HG03159 (cell line): ENCODE data around the gene KNDC1.

Experiments
- ATAC-seq: cut with Tn5 transposase; IDR thresholded peaks from one replicate; pipeline ENCODE4 v1.9.1; 2021; ENCODE audit warnings: mild to moderate bottlenecking, moderate library complexity; ENCODE audit not compliant: unreplicated experiment

The KNDC1 gene

GRCh38 chr10:133202778-133203651 lies 43.0 kb downstream of the KNDC1 start:
- ATAC-seq: no peak

GRCh38 chr10:133203652-133204195 lies 43.7 kb downstream of the KNDC1 start:
- ATAC-seq: no peak

- ATAC-seq: no peak
These were observed 44.4 kb downstream of the KNDC1 start for GRCh38 chr10:133204226-133205015.

- ATAC-seq: no peak
These were observed 45.1 kb downstream of the KNDC1 start for GRCh38 chr10:133205146-133205545.

- no peak for ATAC-seq
These were observed 46.5 kb downstream of the KNDC1 start for GRCh38 chr10:133206356-133207040.

GRCh38 chr10:133207041-133207600 lies 47.1 kb downstream of the KNDC1 start:
- no peak for ATAC-seq

- ATAC-seq: no peak
These were observed 47.6 kb downstream of the KNDC1 start for GRCh38 chr10:133207627-133208026.

- no peak for ATAC-seq
These were observed 48.4 kb downstream of the KNDC1 start for GRCh38 chr10:133208466-133208865.

- no peak for ATAC-seq
These were observed 49.1 kb downstream of the KNDC1 start for GRCh38 chr10:133209117-133209516.

GRCh38 chr10:133209641-133210040 lies 49.6 kb downstream of the KNDC1 start:
- ATAC-seq: no peak

- ATAC-seq: no peak
These were observed 50.5 kb downstream of the KNDC1 start for GRCh38 chr10:133210398-133211140.

- ATAC-seq: no peak
These were observed 51.3 kb downstream of the KNDC1 start for GRCh38 chr10:133211141-133211830.

GRCh38 chr10:133211959-133212852 lies 52.2 kb downstream of the KNDC1 start:
- no peak for ATAC-seq

GRCh38 chr10:133212853-133213494 lies 53.0 kb downstream of the KNDC1 start:
- no peak for ATAC-seq

GRCh38 chr10:133213641-133214467 lies 53.8 kb downstream of the KNDC1 start:
- no peak for ATAC-seq

GRCh38 chr10:133214468-133215410 lies 54.7 kb downstream of the KNDC1 start:
- ATAC-seq: no peak
